Nephron progenitor cell (in vitro differentiated cells): ENCODE results near the gene CST1.
"Not testable (repeated sequence)": the region's sequence is repeated elsewhere in the genome, so short reads cannot be mapped to it uniquely, and the experiment has no call there.

Source experiments
- DNase-seq: peaks from one replicate; pipeline ENCODE4 v3.0.0; 2021
- H3K27ac Mint-ChIP-seq: 2 replicates; pipeline ENCODE4 v1.8.0; 2021; ENCODE audit warnings: mild to moderate bottlenecking, moderate library complexity, mixed read lengths
- H3K27me3 Mint-ChIP-seq: 2 replicates; pipeline ENCODE4 v1.8.0; 2021; ENCODE audit warnings: mild to moderate bottlenecking, low read depth, mixed read lengths; ENCODE audit not compliant: poor library complexity
- H3K36me3 Mint-ChIP-seq: 2 replicates; pipeline ENCODE4 v1.8.0; 2021; ENCODE audit warnings: low read depth, mixed read lengths
- H3K4me1 Mint-ChIP-seq: 2 replicates; pipeline ENCODE4 v1.8.0; 2021; ENCODE audit warnings: mixed read lengths
- H3K4me3 Mint-ChIP-seq: 2 replicates; pipeline ENCODE4 v1.8.0; 2021; ENCODE audit warnings: mild to moderate bottlenecking, moderate library complexity, mixed read lengths
- H3K9me3 Mint-ChIP-seq: 2 replicates; pipeline ENCODE4 v1.8.0; 2021; ENCODE audit warnings: mild to moderate bottlenecking, moderate library complexity, mixed read lengths
- TF ChIP-seq, protein P1 (sequence below): fragments of 200-600 bp; sonication (generic); IDR thresholded peaks from 2 replicates; pipeline ENCODE4 v1.5.0; 2021; ENCODE audit warnings: antibody characterized with exemption

Gene CST1

DNA sequence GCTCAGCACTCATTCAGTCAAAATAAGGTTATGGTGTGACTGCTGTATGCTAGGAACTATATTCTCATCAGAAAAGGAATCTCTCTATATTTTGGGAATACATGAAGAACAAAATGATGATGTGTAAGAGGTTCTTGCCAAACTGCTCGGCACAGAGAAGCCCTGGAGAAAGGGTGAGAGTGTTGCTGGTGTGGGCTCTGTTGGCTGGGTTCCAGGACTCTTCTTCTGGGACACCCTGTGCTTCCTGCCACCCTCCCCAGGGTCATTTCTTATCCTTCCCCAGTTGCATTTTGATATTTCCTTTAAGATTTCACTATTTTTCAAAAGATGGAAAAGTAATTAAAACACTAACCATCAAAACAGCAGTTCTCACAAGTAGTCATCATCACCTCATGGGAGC lies 28.8 kb downstream of the CST1 start:
- Mint-ChIP-seq H3K4me1 (peaks cover 15% of the 10 kb centered on the region), H3K36me3 (peaks cover 2% of the 10 kb centered on the region), H3K27ac (no peak overlapping the region), H3K27me3 (peaks cover 14% of the 10 kb centered on the region), H3K4me3 (no peak overlapping the region), H3K9me3 (peaks cover 10% of the 10 kb centered on the region)
- DNase-seq = no peak
- TF ChIP-seq, protein P1, sequence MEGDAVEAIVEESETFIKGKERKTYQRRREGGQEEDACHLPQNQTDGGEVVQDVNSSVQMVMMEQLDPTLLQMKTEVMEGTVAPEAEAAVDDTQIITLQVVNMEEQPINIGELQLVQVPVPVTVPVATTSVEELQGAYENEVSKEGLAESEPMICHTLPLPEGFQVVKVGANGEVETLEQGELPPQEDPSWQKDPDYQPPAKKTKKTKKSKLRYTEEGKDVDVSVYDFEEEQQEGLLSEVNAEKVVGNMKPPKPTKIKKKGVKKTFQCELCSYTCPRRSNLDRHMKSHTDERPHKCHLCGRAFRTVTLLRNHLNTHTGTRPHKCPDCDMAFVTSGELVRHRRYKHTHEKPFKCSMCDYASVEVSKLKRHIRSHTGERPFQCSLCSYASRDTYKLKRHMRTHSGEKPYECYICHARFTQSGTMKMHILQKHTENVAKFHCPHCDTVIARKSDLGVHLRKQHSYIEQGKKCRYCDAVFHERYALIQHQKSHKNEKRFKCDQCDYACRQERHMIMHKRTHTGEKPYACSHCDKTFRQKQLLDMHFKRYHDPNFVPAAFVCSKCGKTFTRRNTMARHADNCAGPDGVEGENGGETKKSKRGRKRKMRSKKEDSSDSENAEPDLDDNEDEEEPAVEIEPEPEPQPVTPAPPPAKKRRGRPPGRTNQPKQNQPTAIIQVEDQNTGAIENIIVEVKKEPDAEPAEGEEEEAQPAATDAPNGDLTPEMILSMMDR = no peak

DNA sequence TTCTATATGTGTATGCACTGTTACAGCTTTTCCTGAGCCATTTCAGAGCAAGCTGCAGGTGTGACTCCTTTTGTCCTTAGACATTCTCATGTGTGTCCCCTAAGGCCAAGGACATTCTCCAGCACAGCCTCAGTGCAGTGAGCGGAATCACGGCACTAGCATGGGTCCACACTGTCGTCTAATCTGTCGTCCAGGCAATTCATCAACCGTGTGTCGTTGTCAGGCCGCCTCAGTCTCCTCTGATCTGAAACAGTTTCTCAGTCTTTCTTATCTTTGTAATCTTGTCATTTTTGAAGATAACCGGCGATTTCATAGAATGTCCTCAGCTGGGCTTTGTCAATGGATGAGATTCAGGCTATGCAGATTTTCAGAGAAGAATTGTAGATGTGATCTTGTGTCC lies 31.4 kb downstream of the CST1 start:
- not testable (repeated sequence) for H3K4me3 Mint-ChIP-seq, DNase-seq, H3K36me3 Mint-ChIP-seq, H3K27ac Mint-ChIP-seq
- H3K9me3 Mint-ChIP-seq = peaks cover 18% of the 10 kb centered on the region
- peaks cover 15% of the 10 kb centered on the region for H3K4me1 Mint-ChIP-seq
- H3K27me3 Mint-ChIP-seq = peaks cover 14% of the 10 kb centered on the region

DNA sequence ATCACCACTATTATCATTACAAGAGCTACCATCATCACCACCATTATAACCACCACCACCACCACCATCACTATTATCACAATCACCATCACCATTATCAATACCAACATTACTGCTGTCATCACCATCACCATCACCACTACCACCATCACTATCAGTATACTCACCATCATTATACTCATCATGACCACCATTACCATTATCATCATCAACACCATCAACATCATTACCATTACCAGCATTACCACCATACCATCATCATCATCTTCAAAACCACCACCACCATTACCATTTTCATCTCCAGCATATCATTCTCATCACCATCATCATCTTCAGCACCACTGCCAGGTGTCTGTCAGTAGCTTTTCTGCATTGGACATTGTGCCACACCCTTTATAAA lies 39.0 kb downstream of the CST1 start:
- DNase-seq, H3K27ac Mint-ChIP-seq, H3K4me3 Mint-ChIP-seq, H3K36me3 Mint-ChIP-seq, H3K4me1 Mint-ChIP-seq, H3K9me3 Mint-ChIP-seq: not testable (repeated sequence)
- peaks cover 12% of the 10 kb centered on the region for H3K27me3 Mint-ChIP-seq

DNA sequence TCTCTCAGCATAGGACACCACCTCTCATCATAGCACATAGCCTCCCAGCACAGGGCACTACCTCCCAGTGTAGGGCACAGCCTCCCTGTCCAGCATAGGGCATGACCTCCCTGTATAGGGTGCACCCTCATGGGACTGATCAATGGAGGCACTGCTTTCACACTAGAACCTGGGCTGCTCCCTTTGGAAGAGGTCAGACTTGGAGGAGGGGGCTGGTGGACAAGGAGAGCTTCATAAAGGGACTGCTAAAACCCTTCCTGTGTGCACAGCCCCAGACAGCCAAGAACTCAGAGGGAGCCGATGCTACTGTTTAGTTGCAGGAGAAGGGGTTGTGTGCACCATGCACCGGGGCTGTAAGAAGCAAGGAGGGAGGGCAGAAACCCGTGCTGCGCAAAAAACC lies 40.0 kb downstream of the CST1 start:
- TF ChIP-seq, protein P1 = no peak
- Mint-ChIP-seq H3K36me3 (no peaks in the 10 kb centered on the region), H3K27me3 (peaks cover 12% of the 10 kb centered on the region), H3K4me3 (no peak overlapping the region), H3K27ac (no peak overlapping the region), H3K4me1 (peaks cover 3% of the 10 kb centered on the region), H3K9me3 (no peaks in the 10 kb centered on the region)
- no peak for DNase-seq

DNA sequence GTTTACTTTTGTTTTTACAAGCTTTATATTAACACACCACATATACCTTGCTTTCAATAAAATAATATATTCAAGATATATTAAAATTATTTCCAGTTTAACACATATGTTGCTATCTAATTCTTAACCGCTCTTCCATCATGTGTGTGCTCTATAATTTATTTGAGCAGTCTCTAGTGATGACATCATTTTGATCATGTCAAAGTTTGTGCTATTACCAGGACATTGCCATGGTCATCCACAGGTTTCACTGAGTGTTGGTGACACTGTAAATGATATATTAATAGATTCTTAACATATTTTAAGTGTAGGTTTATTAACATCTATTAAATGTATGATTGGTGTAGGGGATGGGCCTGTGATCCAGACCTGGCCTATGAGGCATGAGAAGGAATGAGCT lies 44.8 kb downstream of the CST1 start:
- Mint-ChIP-seq H3K4me3 (no peak overlapping the region), H3K27ac (no peak overlapping the region), H3K4me1 (peaks cover 11% of the 10 kb centered on the region), H3K9me3 (no peaks in the 10 kb centered on the region), H3K36me3 (no peaks in the 10 kb centered on the region), H3K27me3 (peaks cover 16% of the 10 kb centered on the region)
- TF ChIP-seq, protein P1 = no peak
- no peak for DNase-seq

DNA sequence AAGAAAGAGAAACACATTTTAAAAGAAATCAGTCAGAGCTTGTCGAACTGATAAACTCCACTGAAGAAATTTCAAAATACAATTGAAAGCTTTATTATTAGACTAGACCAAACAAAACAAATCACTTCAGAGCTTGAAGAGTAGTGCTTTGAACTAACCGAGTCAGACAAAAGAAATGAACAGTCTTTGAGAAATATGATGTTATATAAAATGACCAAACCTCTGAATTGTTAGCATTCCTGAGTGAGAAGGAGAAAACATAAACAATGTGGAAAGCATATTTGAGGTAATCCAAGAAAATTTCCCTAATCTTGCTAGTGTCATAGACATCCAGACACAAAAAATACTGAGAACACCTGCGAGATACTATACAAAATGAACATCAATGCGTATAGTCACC lies 48.7 kb downstream of the CST1 start:
- TF ChIP-seq, protein P1 = no peak
- H3K27ac Mint-ChIP-seq = no peak overlapping the region
- no peak for DNase-seq
- H3K4me1 Mint-ChIP-seq = peaks cover 22% of the 10 kb centered on the region
- H3K36me3 Mint-ChIP-seq = no peaks in the 10 kb centered on the region
- H3K4me3 Mint-ChIP-seq = no peak overlapping the region
- peaks cover 5% of the 10 kb centered on the region for H3K27me3 Mint-ChIP-seq
- no peaks in the 10 kb centered on the region for H3K9me3 Mint-ChIP-seq

DNA sequence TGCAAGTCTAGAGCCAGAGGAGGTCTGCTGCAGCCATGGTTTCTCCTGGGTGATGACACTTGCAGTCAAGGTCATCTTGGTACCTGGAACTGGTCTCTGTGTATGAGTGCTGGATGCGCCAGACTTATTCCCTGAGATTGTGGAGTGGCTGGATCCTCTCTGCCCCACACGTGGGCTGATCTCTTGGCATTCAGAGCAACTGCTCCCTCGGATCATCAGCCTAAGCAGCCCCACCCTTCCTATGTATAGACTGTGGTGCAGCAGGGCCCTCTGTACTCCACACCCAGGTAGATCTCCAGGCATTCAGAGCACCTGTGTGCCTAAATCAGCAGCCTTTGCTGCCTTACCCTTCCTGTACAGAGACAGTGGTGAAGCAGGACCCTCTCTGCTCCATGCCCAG lies 49.8 kb downstream of the CST1 start:
- H3K9me3 Mint-ChIP-seq = no peaks in the 10 kb centered on the region
- peaks cover 4% of the 10 kb centered on the region for H3K27me3 Mint-ChIP-seq
- H3K36me3 Mint-ChIP-seq = no peaks in the 10 kb centered on the region
- TF ChIP-seq, protein P1 = no peak
- H3K27ac Mint-ChIP-seq = no peak overlapping the region
- no peak overlapping the region for H3K4me3 Mint-ChIP-seq
- no peak for DNase-seq
- peaks cover 30% of the 10 kb centered on the region for H3K4me1 Mint-ChIP-seq
